GM03348 (cell line): ENCODE data around the gene CUL7.
"Not testable (repeated sequence)": the region's sequence is repeated elsewhere in the genome, so short reads cannot be mapped to it uniquely, and the experiment has no call there.

Experiments used
- DNase-seq: peaks from one replicate; pipeline ENCODE4 v3.0.0; 2012; ENCODE audit warnings: low spot score

CUL7 gene

DNA sequence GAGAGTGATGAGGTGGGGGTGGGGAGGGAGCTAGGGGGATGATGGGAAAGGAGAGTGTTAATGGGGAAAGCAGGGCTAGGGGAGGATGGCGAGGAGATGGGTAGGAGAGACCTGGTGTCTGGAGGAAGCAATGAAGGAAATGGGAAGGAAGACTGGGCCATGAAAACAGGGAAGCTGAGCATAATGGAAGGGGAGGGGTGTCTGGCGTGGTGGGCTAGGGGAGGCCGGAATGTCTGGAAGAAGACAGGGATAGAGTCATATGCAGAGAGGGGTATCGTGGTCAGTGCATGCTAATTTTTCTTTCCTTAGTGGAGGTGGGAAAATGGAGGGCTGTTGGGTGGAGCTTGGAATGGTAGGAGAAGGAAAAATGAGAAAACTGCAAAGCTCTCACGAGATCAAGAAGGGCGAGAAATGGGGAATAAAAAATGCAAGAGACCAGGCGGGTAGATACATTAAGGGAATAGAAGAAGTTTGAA lies 39.2 kb downstream of the CUL7 start:
- DNase-seq: peak; percentile 62

DNA sequence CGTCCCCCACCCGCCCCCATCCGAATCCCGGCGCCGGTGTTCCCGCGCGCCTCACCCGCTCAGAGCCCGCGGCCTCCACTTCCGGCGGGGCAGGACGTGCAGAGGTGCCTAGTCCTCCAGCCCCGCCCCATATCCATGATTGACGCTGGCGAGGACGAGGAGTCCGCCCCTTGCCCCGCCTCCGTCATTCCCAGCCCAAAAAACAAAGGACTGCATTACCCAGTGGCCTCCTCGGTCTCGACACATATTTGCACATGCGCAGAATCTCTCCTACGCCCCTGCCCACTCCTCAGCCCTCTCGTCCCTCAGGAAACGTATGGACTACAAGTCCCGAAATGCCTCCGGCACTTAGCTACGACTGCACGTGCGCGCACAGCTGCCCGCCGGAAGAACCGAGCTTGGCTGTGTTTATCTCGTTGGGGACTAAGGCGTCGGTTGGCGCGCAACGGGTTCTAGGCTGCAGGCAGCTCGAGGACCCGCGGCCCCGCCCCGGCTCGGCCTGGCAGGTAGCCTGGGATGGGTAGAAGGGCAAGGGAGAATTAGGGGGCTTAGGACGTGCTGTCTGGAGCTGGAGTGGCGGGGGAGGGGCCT lies 39.7 kb downstream of the CUL7 start, which contains the start of the genes KLHDC3 and MEA1:
Gene KLHDC3 (plus strand): TSS at position 407 of the 591 bp plus-strand sequence. CDS start 2,944 bp downstream, outside the sequence.
Gene MEA1 (minus strand): TSS at position 104 of the 591 bp plus-strand sequence. CDS start 133 bp downstream, outside the sequence.
- DNase-seq: peak; percentile 99

DNA sequence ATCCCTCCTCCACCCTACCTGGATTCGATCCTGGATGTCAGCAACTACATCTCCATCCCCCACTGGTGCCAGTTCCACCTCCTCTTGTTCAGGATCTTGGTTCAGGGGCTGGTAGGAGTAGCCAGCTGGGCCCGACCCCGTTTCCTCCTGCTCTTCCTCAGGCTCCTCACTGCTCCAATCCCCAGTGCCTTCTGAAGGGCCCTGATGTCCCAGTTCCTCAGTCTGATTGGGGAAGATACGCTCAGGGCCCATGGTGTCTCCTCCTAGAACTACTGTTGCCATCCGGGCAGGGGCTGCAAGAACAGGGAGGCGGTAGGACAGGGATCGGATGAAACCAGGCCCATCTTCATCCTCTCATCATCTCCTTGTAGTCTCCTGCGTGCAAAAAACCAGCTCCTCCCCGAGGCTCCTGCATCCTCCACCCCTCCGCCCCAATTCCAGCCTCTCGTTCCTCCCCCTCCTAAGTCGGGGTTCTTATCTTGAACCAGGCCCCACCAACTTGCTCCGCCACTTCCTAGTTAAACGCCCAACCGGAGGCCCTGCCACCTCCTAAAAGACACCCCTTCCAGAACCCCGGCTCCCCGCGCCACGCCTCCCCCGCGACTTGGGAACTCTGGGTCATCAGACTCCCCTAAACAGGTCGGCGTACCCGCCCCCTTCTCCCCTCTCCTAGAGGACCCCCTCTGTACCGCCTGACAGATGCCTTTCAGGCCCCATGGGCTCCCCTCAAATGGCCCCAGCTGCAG lies 40.4 kb downstream of the CUL7 start:
- no peak for DNase-seq

DNA sequence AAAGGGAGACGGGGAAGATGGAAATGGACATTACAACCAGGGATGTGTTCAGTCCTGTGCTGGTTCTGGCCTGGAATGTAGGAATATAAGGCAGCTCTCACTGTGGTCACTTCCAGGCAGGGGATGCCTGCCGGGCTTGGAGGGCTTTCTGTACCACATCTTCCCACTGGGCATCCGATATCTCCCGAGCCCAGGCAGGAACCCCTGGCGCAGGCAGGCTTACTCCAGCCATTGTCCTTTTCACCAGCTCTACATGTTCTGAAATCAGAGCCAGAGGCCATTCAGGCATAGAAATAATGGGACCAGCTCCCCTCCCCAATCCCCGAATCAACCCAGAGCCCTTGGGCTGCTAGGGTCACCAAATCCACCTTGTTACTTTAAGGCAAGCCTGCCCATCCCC lies 41.3 kb downstream of the CUL7 start:
- DNase-seq: no peak

DNA sequence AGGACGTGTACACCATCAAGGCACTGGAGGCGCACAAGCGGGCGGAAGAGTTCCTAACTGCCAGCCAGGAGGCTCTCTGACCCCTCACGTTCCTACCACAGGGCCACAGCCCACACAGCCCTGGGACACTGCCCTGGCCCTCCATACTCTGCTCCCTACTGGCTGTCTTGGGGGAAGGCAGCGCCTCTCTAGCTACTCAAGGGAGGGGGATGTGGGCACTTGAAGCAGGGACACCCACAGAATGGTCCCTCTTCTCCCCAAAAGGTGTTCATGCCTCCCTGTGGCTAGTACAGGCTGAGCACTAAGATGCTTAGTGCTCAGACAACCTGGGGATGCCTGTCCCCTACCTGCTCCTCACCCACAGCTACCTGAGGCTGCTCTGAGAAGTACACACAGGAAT lies 42.4 kb downstream of the CUL7 start:
- DNase-seq: no peak

DNA sequence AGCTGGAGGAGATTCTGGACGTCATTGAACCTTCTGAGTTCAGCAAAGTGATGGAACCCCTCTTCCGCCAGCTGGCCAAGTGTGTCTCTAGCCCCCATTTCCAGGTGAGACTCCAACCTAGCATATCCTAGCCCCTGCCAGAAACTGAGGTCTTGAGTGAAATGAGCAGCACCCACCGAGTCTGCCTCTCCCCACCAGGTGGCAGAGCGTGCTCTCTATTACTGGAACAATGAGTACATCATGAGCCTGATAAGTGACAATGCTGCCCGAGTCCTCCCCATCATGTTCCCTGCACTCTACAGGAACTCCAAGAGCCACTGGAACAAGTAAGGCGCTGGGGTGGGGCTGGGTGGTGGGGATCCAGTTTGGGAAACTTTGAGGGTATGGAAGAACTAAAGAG lies 44.5 kb downstream of the CUL7 start:
- peak; percentile 33 for DNase-seq

DNA sequence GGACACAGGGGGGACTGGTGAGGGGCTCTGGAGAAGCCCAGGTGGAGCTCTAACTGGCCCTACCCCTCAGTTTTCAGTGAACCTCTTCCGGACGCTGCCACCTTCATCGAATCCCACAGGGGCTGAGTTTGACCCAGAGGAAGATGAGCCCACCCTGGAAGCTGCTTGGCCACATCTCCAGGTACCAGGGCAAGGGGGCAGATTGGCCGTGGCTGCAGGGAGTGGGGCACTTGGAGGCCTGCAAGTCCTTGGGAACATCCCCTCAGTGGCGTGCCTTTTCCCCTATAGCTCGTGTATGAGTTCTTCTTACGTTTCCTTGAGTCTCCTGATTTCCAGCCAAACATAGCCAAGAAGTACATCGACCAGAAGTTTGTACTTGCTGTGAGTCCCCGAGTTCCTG lies 46.5 kb downstream of the CUL7 start:
- DNase-seq: no peak

DNA sequence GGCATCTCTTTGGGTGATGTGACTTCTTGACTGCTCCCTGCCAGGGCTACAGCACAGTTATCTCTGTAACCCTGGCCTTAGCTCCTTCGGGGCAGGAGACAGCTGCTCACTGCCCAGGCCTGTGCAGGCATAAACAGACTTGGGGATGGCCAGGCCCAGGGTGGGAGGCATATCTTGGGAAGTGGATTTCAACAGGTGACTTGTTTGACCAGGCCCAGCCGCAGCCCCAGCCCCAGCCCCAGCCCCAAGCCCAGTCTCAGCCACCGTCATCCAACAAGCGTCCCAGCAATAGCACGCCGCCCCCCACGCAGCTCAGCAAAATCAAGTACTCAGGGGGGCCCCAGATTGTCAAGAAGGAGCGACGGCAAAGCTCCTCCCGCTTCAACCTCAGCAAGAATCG lies 47.4 kb downstream of the CUL7 start:
- DNase-seq: no peak

DNA sequence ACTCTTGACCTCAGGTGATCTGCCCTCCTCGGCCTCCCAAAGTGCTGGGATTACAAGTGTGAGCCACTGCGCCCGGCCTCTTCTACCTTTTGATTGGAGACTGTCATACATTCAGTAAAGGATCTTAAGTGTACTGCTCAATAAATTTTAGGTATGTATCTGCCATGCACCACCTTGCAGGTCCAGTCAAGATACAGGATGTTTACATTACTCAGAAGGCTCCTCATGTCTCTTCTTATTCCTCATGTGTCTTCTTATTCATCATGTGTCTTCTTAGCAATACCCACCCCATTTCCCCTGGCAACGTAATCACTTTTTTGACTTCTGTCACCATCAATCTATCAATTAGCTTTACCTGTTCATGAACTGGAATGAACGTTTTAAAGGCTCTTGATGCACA lies 47.8 kb downstream of the CUL7 start:
- DNase-seq: no peak

DNA sequence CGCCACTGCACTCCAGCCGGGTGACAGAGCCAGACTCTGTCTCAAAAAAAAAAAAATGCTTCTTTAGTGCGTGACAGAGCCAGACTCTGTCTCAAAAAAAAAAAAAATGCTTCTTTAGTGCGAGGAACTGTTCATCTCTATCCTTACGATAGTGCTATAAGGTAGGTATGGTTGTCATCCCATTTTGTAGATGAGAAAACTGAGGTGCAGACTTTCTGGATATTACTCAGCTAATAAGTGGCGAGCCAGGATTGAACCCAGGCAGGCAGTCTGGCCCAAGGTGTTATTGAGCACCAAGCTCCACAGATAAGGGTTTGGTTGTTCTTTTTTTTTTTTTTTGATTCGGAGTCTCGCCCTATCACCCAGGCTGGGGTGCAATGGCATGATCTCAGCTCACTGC lies 51.8 kb downstream of the CUL7 start:
- DNase-seq: no peak

DNA sequence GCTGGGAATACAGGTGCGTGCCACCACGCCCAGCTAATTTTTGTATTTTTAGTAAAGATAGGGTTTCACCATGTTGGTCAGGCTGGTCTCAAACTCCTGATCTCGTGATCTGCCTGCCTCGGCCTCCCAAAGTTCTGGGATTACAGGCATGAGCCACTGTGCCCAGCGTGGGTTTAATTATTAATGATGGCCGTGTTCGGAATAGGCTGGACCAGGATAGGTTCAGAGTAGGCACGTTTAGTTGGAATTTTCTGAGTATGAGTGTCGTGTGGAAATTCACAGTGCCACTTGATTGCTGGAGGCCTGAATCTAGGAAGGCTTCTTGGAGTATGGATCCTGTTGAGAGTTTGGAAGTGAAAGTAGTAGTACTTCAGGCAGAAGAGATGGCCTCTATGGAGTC lies 55.4 kb downstream of the CUL7 start:
- DNase-seq: not testable (repeated sequence)

DNA sequence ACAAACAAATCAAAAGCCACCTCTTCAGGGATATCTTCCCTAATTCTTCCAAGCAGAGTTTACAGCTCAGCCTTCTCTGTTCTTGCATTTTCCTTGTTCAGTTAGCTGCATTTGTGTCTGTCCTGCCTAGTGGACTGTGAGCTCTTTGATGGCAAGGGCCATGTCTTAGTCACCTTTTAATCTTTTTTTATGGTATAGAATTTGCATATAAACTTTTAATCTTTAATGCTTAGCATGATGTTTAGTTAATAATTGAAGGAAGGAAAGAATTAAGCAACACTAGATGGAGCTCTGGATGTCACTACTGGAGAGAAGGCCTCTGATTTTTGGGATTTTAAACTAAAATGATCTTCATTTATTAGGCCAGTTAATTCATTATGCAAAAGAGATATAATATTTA lies 57.1 kb downstream of the CUL7 start:
- no peak for DNase-seq

DNA sequence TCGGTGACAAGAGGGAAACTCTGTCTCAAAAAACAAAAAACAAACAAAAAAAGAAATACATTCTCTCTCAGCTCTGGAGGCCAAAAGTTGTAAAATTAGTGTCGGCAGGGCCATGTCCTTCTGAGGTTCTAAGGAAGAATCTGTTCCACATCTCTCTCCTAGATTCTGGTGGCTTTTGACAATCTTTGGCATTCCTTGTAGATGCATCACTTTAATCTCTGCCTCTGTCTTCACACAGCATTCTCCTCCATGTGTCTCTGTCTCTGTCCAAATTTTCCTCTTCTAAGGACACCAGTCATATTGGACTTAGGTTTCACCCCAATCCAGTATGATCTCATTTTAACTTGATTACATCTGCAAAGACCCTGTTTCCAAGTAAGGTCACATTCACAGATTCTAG lies 60.2 kb downstream of the CUL7 start:
- DNase-seq: no peak

DNA sequence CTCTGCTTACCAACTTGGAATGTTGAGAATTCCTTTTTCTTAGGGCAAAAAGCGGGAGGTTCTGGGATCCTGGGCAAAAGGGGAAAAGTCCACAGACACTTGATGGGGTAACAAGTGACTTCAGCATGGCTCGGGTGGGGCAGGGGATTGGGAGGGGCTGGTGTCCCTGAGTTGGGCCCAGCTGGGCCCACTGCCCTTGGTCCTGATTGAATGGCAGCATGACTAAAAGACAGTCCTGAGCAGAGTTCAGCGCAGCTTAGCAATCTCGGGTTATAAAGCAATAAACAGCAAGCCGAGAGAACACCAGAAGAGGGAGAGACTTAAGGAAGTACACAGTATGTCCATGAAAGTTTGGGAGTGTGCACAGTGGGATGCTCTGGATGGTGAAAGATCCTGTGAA lies 63.7 kb downstream of the CUL7 start:
- no peak for DNase-seq

DNA sequence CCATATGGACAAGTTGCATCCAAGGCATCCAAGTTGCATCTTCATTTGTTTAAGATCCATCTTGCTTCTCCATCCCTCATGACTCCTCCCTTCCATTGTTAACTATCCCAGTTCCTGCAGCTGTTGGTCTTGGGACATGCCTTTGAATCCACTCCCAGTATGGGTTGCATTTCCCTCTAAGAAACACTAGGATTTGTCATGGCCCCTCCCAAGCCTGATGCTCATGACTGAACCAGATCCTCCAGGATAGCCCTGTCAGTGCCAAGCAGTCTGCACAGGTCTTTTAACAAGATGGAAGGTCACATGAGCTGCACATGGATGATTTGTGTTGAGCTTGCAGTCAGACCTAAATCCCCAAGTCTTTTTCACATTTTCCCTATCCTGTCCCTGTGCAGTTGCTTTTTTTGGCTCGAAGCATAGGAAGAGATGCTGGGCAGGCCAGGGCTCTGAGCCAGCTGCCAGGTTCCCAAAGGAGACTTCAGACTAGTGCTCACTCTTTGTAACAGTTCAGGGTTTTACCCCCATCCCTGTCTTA lies 65.1 kb downstream of the CUL7 start:
- DNase-seq: peak; percentile 22
